HL-60 (cell line): ENCODE data around the gene ATP1B4.

Experiments used
- CTCF ChIP-seq: IDR thresholded peaks from one replicate; pipeline ENCODE4 v1.5.1; 2011; ENCODE audit warnings: low read length, control low read depth, inconsistent platforms; ENCODE audit not compliant: insufficient read depth
- GABPA ChIP-seq: IDR thresholded peaks from 2 replicates; pipeline ENCODE4 v1.6.1; 2012; ENCODE audit warnings: low read depth
- POLR2AphosphoS5 ChIP-seq: IDR thresholded peaks from 2 replicates; pipeline ENCODE4 v1.6.1; 2012; ENCODE audit warnings: low read depth
- TF ChIP-seq, protein P1 (sequence below): IDR thresholded peaks from 2 replicates; pipeline ENCODE4 v1.6.1; 2012; ENCODE audit warnings: low read depth; ENCODE audit not compliant: insufficient replicate concordance

DNA sequence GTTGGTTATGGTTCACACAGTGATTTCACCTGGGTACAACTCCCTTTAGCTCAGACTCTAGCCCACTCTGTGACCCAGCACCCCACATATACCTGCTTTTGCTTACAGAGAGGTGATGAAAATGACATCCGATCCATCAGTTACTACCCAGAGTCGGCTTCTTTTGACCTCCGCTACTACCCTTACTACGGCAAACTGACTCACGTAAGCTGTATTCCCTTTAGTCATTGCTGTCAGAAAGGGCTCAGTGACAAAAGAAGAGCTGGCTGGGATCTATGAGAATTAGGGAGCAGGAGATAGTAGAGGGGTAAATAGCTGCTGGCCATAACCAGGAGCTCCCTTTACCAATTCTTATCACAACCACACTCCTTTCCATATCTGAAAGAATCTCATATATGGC is 16.7 kb downstream of the ATP1B4 start:
- TF ChIP-seq CTCF: no peak
- no peak for TF ChIP-seq GABPA
- TF ChIP-seq, protein P1, sequence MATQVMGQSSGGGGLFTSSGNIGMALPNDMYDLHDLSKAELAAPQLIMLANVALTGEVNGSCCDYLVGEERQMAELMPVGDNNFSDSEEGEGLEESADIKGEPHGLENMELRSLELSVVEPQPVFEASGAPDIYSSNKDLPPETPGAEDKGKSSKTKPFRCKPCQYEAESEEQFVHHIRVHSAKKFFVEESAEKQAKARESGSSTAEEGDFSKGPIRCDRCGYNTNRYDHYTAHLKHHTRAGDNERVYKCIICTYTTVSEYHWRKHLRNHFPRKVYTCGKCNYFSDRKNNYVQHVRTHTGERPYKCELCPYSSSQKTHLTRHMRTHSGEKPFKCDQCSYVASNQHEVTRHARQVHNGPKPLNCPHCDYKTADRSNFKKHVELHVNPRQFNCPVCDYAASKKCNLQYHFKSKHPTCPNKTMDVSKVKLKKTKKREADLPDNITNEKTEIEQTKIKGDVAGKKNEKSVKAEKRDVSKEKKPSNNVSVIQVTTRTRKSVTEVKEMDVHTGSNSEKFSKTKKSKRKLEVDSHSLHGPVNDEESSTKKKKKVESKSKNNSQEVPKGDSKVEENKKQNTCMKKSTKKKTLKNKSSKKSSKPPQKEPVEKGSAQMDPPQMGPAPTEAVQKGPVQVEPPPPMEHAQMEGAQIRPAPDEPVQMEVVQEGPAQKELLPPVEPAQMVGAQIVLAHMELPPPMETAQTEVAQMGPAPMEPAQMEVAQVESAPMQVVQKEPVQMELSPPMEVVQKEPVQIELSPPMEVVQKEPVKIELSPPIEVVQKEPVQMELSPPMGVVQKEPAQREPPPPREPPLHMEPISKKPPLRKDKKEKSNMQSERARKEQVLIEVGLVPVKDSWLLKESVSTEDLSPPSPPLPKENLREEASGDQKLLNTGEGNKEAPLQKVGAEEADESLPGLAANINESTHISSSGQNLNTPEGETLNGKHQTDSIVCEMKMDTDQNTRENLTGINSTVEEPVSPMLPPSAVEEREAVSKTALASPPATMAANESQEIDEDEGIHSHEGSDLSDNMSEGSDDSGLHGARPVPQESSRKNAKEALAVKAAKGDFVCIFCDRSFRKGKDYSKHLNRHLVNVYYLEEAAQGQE: no peak
- no peak for TF ChIP-seq POLR2AphosphoS5
